MM.1S (cell line): ENCODE results near the gene VPS45.

Experiments
- DNase-seq: peaks from one replicate; pipeline ENCODE4 v3.0.0-alpha.2; 2015
- H2AFZ ChIP-seq: fragments of 300-600 bp; sonication (generic); 2 replicates; pipeline ENCODE4 v1.6.0; 2016; ENCODE audit warnings: antibody characterized with exemption, low read length
- H3F3A ChIP-seq: fragments of 300-600 bp; sonication (generic); 2 replicates; pipeline ENCODE4 v1.6.1; 2016; ENCODE audit warnings: mild to moderate bottlenecking, antibody characterized with exemption, low read length, moderate library complexity, mixed read lengths; ENCODE audit not compliant: insufficient read depth
- H3K27ac ChIP-seq: fragments of 300-600 bp; sonication (generic); 2 replicates; pipeline ENCODE4 v1.5.1; 2016; ENCODE audit warnings: mild to moderate bottlenecking, low read length
- H3K27me3 ChIP-seq: fragments of 300-600 bp; sonication (generic); replicated peaks from 2 replicates; pipeline ENCODE4 v1.6.0; 2016; ENCODE audit warnings: low read length; ENCODE audit not compliant: insufficient read depth
- H3K36me3 ChIP-seq: fragments of 300-600 bp; sonication (generic); replicated peaks from 2 replicates; pipeline ENCODE4 v1.6.1; 2016; ENCODE audit warnings: mild to moderate bottlenecking, low read length, mixed read lengths; ENCODE audit not compliant: insufficient read depth
- H3K4me1 ChIP-seq: fragments of 300-600 bp; sonication (generic); 2 replicates; pipeline ENCODE4 v1.6.1; 2016; ENCODE audit warnings: low read length, mixed read lengths
- H3K4me2 ChIP-seq: fragments of 300-600 bp; sonication (generic); 2 replicates; pipeline ENCODE4 v1.6.0; 2016; ENCODE audit warnings: low read depth, low read length
- H3K4me3 ChIP-seq: fragments of 300-600 bp; sonication (generic); 2 replicates; pipeline ENCODE4 v1.5.1; 2016; ENCODE audit warnings: low read length, mixed read lengths
- H3K79me2 ChIP-seq: fragments of 300-600 bp; sonication (generic); 2 replicates; pipeline ENCODE4 v1.6.1; 2016; ENCODE audit warnings: mixed run types, low read length, mixed read lengths
- H3K9ac ChIP-seq: fragments of 300-600 bp; sonication (generic); 2 replicates; pipeline ENCODE4 v1.6.1; 2016; ENCODE audit warnings: low read length, mixed read lengths
- H3K9me2 ChIP-seq: fragments of 300-600 bp; sonication (generic); replicated peaks from 2 replicates; pipeline ENCODE4 v1.6.1; 2016; ENCODE audit warnings: mild to moderate bottlenecking, low read length, mixed read lengths; ENCODE audit not compliant: insufficient read depth
- H3K9me3 ChIP-seq: fragments of 300-600 bp; sonication (generic); replicated peaks from 2 replicates; pipeline ENCODE4 v1.6.1; 2016; ENCODE audit warnings: mild to moderate bottlenecking, low read length, mixed read lengths; ENCODE audit not compliant: insufficient read depth
- H4K20me1 ChIP-seq: fragments of 300-600 bp; sonication (generic); 2 replicates; pipeline ENCODE4 v1.6.1; 2016; ENCODE audit warnings: mild to moderate bottlenecking, low read length, moderate library complexity, mixed read lengths; ENCODE audit not compliant: insufficient read depth
- EZH2 ChIP-seq: fragments of 300-600 bp; sonication (generic); optimal IDR thresholded peaks from 2 replicates; pipeline ENCODE3; 2017; ENCODE audit warnings: low read depth, mild to moderate bottlenecking, antibody characterized with exemption, low read length, mixed read lengths
- EZH2phosphoT487 ChIP-seq: fragments of 300-600 bp; sonication (generic); IDR thresholded peaks from 2 replicates; pipeline ENCODE4 v1.6.1; 2018; ENCODE audit warnings: antibody characterized with exemption, low read length
- TF ChIP-seq, protein P1 (sequence below): fragments of 300-600 bp; sonication (generic); IDR thresholded peaks from 2 replicates; pipeline ENCODE4 v1.5.1; 2016; ENCODE audit warnings: antibody characterized with exemption, low read length, mixed read lengths

VPS45 gene

DNA sequence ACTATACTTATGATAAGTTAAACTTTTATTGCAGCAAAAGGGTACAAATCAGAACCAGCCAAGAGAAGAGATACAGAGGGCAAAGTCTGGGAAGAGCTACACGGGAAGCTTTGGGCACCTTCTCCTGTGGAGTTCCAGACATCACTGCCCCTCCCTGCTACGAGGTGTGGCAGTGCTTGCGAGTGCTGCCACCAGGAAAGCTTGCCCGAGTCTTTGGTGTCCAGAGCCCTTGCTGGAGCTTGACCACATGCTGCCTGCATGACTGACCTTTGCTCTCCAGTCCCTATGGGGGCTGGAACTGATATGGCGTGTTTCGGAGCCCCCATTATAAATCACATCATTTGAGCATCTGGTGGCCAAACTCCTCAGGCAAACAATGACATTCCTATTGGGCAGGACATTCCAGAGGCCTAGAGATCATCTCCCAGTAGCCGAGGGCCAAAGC is 105.6 kb downstream of the VPS45 start:
- no peaks in the 10 kb centered on the region for H4K20me1 ChIP-seq
- no peak overlapping the region for H3K4me3 ChIP-seq
- no peak overlapping the region for H3K27ac ChIP-seq
- DNase-seq: no peak
- H3F3A ChIP-seq: no peaks in the 10 kb centered on the region
- no peak overlapping the region for H3K4me2 ChIP-seq
- no peaks in the 10 kb centered on the region for H3K9me3 ChIP-seq
- no peaks in the 10 kb centered on the region for H3K4me1 ChIP-seq
- H3K27me3 ChIP-seq: no peaks in the 10 kb centered on the region
- H3K79me2 ChIP-seq: no peaks in the 10 kb centered on the region
- no peaks in the 10 kb centered on the region for H3K9me2 ChIP-seq
- no peaks in the 10 kb centered on the region for H3K36me3 ChIP-seq
- H2AFZ ChIP-seq: no peak overlapping the region
- no peak for TF ChIP-seq EZH2
- TF ChIP-seq, protein P1, sequence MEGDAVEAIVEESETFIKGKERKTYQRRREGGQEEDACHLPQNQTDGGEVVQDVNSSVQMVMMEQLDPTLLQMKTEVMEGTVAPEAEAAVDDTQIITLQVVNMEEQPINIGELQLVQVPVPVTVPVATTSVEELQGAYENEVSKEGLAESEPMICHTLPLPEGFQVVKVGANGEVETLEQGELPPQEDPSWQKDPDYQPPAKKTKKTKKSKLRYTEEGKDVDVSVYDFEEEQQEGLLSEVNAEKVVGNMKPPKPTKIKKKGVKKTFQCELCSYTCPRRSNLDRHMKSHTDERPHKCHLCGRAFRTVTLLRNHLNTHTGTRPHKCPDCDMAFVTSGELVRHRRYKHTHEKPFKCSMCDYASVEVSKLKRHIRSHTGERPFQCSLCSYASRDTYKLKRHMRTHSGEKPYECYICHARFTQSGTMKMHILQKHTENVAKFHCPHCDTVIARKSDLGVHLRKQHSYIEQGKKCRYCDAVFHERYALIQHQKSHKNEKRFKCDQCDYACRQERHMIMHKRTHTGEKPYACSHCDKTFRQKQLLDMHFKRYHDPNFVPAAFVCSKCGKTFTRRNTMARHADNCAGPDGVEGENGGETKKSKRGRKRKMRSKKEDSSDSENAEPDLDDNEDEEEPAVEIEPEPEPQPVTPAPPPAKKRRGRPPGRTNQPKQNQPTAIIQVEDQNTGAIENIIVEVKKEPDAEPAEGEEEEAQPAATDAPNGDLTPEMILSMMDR: no peak
- no peak for TF ChIP-seq EZH2phosphoT487
- no peak overlapping the region for H3K9ac ChIP-seq

DNA sequence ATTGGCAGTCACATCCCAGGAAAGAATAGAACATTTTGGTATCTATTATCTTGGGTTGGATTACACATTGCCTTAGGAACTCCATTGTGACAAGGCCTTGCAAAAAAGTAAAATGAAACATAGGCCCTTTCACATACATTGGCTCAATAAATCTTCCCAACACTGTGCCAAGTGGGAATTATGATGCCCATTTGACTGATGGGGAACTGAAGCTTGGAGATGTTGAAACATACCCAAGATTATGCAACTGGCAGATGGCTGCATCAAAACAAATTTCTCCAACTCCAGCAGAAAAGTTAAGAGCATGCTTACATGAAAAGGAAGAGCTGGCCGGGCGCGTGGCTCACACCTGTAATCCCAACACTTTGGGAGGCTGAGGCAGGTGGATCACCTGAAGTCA is 109.0 kb downstream of the VPS45 start:
- Histone ChIP-seq H3K9me3 (no peaks in the 10 kb centered on the region), H3K4me2 (no peak overlapping the region), H2AFZ (no peak overlapping the region), H3K27ac (no peak overlapping the region), H3K9ac (no peak overlapping the region), H3K4me3 (no peak overlapping the region), H4K20me1 (no peaks in the 10 kb centered on the region), H3K9me2 (no peaks in the 10 kb centered on the region), H3F3A (no peaks in the 10 kb centered on the region), H3K27me3 (no peaks in the 10 kb centered on the region), H3K36me3 (no peaks in the 10 kb centered on the region), H3K4me1 (no peaks in the 10 kb centered on the region), H3K79me2 (no peaks in the 10 kb centered on the region)
- no peak for DNase-seq
- no peak for TF ChIP-seq EZH2
- TF ChIP-seq, protein P1: no peak
- TF ChIP-seq EZH2phosphoT487: no peak

DNA sequence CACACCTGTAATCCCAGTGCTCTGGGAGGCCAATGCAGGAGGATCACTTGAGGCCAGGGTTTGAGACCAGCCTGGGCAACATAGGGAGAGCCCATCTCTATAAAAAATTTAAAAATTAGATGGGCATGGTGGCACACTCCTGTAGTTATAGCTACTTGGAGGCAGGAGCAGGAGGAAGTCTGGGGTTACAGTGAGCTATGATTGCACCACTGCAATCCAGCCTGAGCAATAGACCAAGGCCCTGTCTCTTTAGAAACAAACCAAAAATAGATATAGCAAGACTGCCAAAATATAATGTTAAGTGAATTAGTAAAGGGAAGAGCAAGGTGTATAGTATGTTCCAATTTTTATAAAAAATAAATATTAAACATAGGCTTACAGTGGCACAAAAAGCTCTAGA is 111.0 kb downstream of the VPS45 start:
- DNase-seq: no peak
- Histone ChIP-seq H3K4me3 (no peak overlapping the region), H3K4me2 (no peak overlapping the region), H3K27ac (no peak overlapping the region), H3K36me3 (no peaks in the 10 kb centered on the region), H3K9me2 (no peaks in the 10 kb centered on the region), H4K20me1 (no peaks in the 10 kb centered on the region), H3K4me1 (no peaks in the 10 kb centered on the region), H3K9ac (no peak overlapping the region), H2AFZ (no peak overlapping the region), H3K9me3 (no peaks in the 10 kb centered on the region), H3K27me3 (no peaks in the 10 kb centered on the region), H3F3A (no peaks in the 10 kb centered on the region), H3K79me2 (no peaks in the 10 kb centered on the region)
- TF ChIP-seq EZH2: no peak
- TF ChIP-seq EZH2phosphoT487: no peak
- TF ChIP-seq, protein P1: no peak
